Activated T-cell treated with anti-CD3 and anti-CD28 coated beads, Interleukin-2, amount 50 U/mL, for 72 hours (primary cell): ENCODE results near the gene ARHGEF18. TPM values are rescaled to one million over a fixed set of nuclear protein-coding genes. Genes with fewer than 3 reads are reported as not detected.
"Not testable (repeated sequence)": the region's sequence is repeated elsewhere in the genome, so short reads cannot be mapped to it uniquely, and the experiment has no call there.

Experiments
- ATAC-seq, 2 donors: fragments of 150-1000 bp; cut with Tn5 transposase; replicated peaks in 1 of 2; 2 replicates each; pipeline ENCODE4 v1.10.0; 2021; ENCODE audit warnings: moderate library complexity in 2 of 2, mild to moderate bottlenecking in 1 of 2
- DNase-seq, 2 donors: peaks; one replicate each; pipeline ENCODE4 v3.0.0; 2021 to 2022; ENCODE audit warnings: mixed read lengths in 1 of 2
- H3K27ac Mint-ChIP-seq: one replicate; pipeline ENCODE4 v1.8.0; 2022; ENCODE audit warnings: mild to moderate bottlenecking, moderate library complexity, mixed read lengths
- H3K27me3 Mint-ChIP-seq: one replicate; pipeline ENCODE4 v1.8.0; 2022; ENCODE audit warnings: low read depth, mixed read lengths
- H3K36me3 Mint-ChIP-seq, 2 donors: one replicate each; pipeline ENCODE4 v1.8.0; 2022; ENCODE audit warnings: mixed read lengths in 2 of 2, mild to moderate bottlenecking in 1 of 2; ENCODE audit not compliant: insufficient read depth in 2 of 2
- H3K4me1 Mint-ChIP-seq: one replicate; pipeline ENCODE4 v1.8.0; 2022; ENCODE audit warnings: low read depth, mixed read lengths
- H3K4me3 Mint-ChIP-seq, 2 donors: one replicate each; pipeline ENCODE4 v1.8.0; 2022; ENCODE audit warnings: mild to moderate bottlenecking in 2 of 2, mixed read lengths in 2 of 2, moderate library complexity in 2 of 2
- H3K9me3 Mint-ChIP-seq, 2 donors: one replicate each; pipeline ENCODE4 v1.8.0; 2022; ENCODE audit warnings: mixed read lengths in 2 of 2
- total RNA-seq, 2 donors: library from RNA; stranded (reverse); gene quantifications; one replicate each; pipeline ENCODE4 v1.2.3, GENCODE V29; 2022

Gene ARHGEF18
- total RNA-seq: 10 to 100 TPM; 32.8 to 42.7 TPM

- ATAC-seq (peak; percentile 63 to 69), DNase-seq (peak; percentile 35 to 50)
- H3K9me3 Mint-ChIP-seq: peaks cover 4 to 11% of the 10 kb centered on the region in 2 donors
- peak within 1 kb of the TSS; percentile 78 to 96 for H3K4me3 Mint-ChIP-seq
- H3K27me3 Mint-ChIP-seq: no peaks in the 10 kb centered on the region
- H3K4me1 Mint-ChIP-seq: peaks cover 58% of the 10 kb centered on the region
- peaks cover 12 to 16% of the 10 kb centered on the region in 2 donors for H3K36me3 Mint-ChIP-seq
- peak within 1 kb of the TSS; percentile 82 for H3K27ac Mint-ChIP-seq
Measured at GRCh38 chr19:7348587-7349230, at the start of gene ARHGEF18. Gene ARHGEF18 (plus strand): TSS chr19:7348937. CDS start chr19:7362891, 13,954 bp downstream.

DNA sequence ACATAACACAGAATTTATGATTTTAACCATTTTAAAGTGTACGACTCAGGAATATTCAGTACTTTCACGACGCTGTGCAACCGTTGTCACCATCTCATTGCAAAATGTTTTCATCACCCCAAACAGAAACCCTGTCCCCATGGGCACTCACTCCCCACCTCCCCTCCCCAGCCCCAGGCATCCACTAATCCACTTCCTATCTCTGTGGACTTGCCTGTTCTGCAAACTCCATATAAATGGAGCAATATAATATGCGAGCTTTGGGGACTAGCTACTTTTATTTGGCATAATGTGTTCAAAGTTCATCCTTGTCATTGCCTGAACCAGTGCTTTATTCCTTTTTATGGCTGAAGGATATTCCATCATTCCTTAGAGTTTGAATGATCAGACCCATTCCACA lies 47.2 kb upstream of the ARHGEF18 start:
- no peaks in the 10 kb centered on the region for H3K4me1 Mint-ChIP-seq
- ATAC-seq (no peak), DNase-seq (no peak)
- no peaks in the 10 kb centered on the region for H3K36me3 Mint-ChIP-seq
- H3K27ac Mint-ChIP-seq: no peak overlapping the region
- no peaks in the 10 kb centered on the region for H3K9me3 Mint-ChIP-seq
- H3K4me3 Mint-ChIP-seq: no peak overlapping the region
- peaks cover 16% of the 10 kb centered on the region for H3K27me3 Mint-ChIP-seq

DNA sequence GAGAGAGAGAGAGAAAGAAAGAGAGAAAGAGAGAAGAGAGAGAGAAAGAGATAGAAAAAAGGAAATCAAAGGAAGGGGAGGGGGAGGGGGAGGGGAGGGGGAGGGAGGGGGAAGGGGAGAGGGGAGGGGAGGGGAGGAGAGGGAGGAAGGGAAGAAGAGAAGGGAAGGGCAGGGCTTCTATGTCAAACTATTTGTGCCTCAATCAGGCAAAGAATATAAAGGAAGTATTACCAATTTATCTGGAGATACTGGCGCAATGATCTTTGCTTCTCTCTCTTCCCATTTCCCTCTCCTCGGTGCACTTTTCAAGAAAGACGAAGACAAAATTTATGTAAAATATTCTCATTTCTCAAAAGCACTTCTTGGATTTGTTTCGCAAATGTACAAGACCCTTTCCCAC lies 45.3 kb upstream of the ARHGEF18 start:
- H3K4me3 Mint-ChIP-seq: no peak overlapping the region
- H3K27ac Mint-ChIP-seq: no peak overlapping the region
- no peaks in the 10 kb centered on the region for H3K4me1 Mint-ChIP-seq
- DNase-seq (no peak), ATAC-seq (no peak)
- H3K27me3 Mint-ChIP-seq: peaks cover under 1% of the 10 kb centered on the region
- H3K36me3 Mint-ChIP-seq: no peaks in the 10 kb centered on the region
- no peaks in the 10 kb centered on the region for H3K9me3 Mint-ChIP-seq

DNA sequence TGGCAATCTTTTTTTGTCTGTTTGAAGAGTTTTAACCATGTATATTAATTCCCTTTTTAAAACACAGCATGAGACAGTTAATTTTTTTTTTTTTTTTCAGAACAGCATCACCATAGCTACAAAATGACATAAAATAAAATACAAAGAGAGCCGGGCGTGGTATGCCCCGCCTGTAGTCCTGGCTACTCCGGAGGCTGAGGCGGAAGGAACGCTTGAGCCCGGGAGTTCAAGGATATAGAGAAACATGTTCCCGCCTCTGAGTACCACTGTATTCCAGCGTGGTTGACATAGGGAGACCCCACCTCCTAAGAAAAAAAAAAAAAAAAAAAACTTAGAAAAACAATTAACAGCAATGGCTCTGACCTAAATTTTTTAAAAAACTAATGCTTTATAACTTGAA lies 44.5 kb upstream of the ARHGEF18 start:
- Mint-ChIP-seq H3K27me3 (no peaks in the 10 kb centered on the region), H3K36me3 (no peaks in the 10 kb centered on the region), H3K27ac (no peak overlapping the region), H3K4me3 (no peak overlapping the region), H3K4me1 (no peaks in the 10 kb centered on the region), H3K9me3 (no peaks in the 10 kb centered on the region)
- ATAC-seq (no peak), DNase-seq (no peak)

GRCh38 chr19:7307590-7308218 lies 41.0 kb upstream of the ARHGEF18 start:
- no peak overlapping the region for H3K27ac Mint-ChIP-seq
- no peaks in the 10 kb centered on the region for H3K27me3 Mint-ChIP-seq
- ATAC-seq (no peak), DNase-seq (no peak)
- H3K9me3 Mint-ChIP-seq: no peaks in the 10 kb centered on the region
- H3K4me3 Mint-ChIP-seq: no peak overlapping the region
- H3K36me3 Mint-ChIP-seq: no peaks in the 10 kb centered on the region
- H3K4me1 Mint-ChIP-seq: no peaks in the 10 kb centered on the region

DNA sequence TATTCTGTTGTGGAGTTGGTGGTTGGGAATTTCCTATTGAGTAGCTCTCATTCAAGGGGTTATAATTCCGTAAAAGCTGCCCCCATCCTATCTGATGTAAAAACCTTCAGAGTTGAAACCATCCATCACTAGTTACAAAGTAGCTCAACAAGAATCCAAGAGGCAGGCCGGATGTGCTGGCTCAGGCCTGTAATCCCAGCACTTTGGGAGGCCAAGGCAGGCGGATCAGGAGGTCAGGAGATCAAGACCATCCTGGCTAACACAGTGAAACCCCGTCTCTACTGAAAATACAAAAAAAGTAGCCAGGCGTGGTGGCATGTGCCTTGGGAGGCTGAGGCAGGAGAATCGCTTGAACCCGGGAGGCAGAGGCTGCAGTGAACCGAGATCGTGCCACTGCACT lies 40.4 kb upstream of the ARHGEF18 start:
- H3K27ac Mint-ChIP-seq, H3K4me3 Mint-ChIP-seq, H3K36me3 Mint-ChIP-seq, DNase-seq, ATAC-seq, H3K9me3 Mint-ChIP-seq, H3K27me3 Mint-ChIP-seq, H3K4me1 Mint-ChIP-seq: not testable (repeated sequence)

GRCh38 chr19:7311911-7312310 lies 36.8 kb upstream of the ARHGEF18 start:
- H3K4me3 Mint-ChIP-seq: no peak overlapping the region
- DNase-seq: no peak
- no peaks in the 10 kb centered on the region for H3K27me3 Mint-ChIP-seq
- no peaks in the 10 kb centered on the region for H3K9me3 Mint-ChIP-seq
- no peak overlapping the region for H3K27ac Mint-ChIP-seq
- no peaks in the 10 kb centered on the region for H3K4me1 Mint-ChIP-seq
- ATAC-seq: no peak
- H3K36me3 Mint-ChIP-seq: no peaks in the 10 kb centered on the region

GRCh38 chr19:7312816-7313215 lies 35.9 kb upstream of the ARHGEF18 start:
- ATAC-seq (no peak), DNase-seq (no peak)
- Mint-ChIP-seq H3K9me3 (no peaks in the 10 kb centered on the region), H3K27ac (no peak overlapping the region), H3K27me3 (no peaks in the 10 kb centered on the region), H3K4me1 (no peaks in the 10 kb centered on the region), H3K4me3 (no peak overlapping the region), H3K36me3 (peaks cover 0 to under 1% of the 10 kb centered on the region in 2 donors)

GRCh38 chr19:7318176-7318575 lies 30.6 kb upstream of the ARHGEF18 start:
- Mint-ChIP-seq H3K27me3 (no peaks in the 10 kb centered on the region), H3K4me1 (no peaks in the 10 kb centered on the region), H3K9me3 (peaks cover 3 to 5% of the 10 kb centered on the region in 2 donors), H3K4me3 (no peak overlapping the region), H3K27ac (no peak overlapping the region), H3K36me3 (peaks cover 0 to 2% of the 10 kb centered on the region in 2 donors)
- ATAC-seq: no peak
- no peak for DNase-seq

- no peak for ATAC-seq
- peaks cover 0 to 1% of the 10 kb centered on the region in 2 donors for H3K36me3 Mint-ChIP-seq
- H3K9me3 Mint-ChIP-seq: peaks cover 0 to 2% of the 10 kb centered on the region in 2 donors
- H3K27ac Mint-ChIP-seq: no peak overlapping the region
- DNase-seq: peak; percentile 49 to 61
- H3K4me1 Mint-ChIP-seq: no peaks in the 10 kb centered on the region
- no peak overlapping the region for H3K4me3 Mint-ChIP-seq
- H3K27me3 Mint-ChIP-seq: no peaks in the 10 kb centered on the region
Measured at GRCh38 chr19:7326105-7326877, 22.4 kb upstream of the ARHGEF18 start.

DNA sequence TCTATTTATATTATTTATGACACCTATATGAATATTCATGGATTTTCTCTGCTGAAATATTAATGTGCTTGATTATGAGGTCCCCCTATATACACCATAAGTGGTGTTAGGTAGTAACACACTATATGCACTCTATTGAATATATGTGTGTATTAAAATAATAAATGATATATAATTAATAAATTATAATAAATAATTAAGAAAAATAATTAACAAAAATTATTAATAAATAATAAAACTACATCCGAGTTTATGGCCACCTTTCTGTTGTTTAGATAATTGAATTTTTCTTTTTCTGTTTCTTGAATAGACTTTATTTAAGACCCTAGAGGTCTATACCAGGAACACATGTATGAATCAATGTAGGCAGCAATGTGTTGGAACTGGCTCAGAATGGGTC lies 20.9 kb upstream of the ARHGEF18 start:
- Mint-ChIP-seq H3K4me3 (no peak overlapping the region), H3K9me3 (peaks cover 0 to 2% of the 10 kb centered on the region in 2 donors), H3K4me1 (no peaks in the 10 kb centered on the region), H3K27ac (no peak overlapping the region), H3K27me3 (no peaks in the 10 kb centered on the region), H3K36me3 (peaks cover 0 to 1% of the 10 kb centered on the region in 2 donors)
- no peak for DNase-seq
- no peak for ATAC-seq

GRCh38 chr19:7328647-7329046 lies 20.1 kb upstream of the ARHGEF18 start:
- DNase-seq (no peak), ATAC-seq (no peak)
- no peaks in the 10 kb centered on the region for H3K27me3 Mint-ChIP-seq
- H3K4me1 Mint-ChIP-seq: no peaks in the 10 kb centered on the region
- H3K9me3 Mint-ChIP-seq: peaks cover 0 to 2% of the 10 kb centered on the region in 2 donors
- H3K36me3 Mint-ChIP-seq: peaks cover 0 to 1% of the 10 kb centered on the region in 2 donors
- H3K27ac Mint-ChIP-seq: no peak overlapping the region
- no peak overlapping the region for H3K4me3 Mint-ChIP-seq

GRCh38 chr19:7331446-7331845 lies 17.3 kb upstream of the ARHGEF18 start:
- DNase-seq: no peak
- Mint-ChIP-seq H3K4me3 (no peak overlapping the region), H3K27me3 (no peaks in the 10 kb centered on the region), H3K36me3 (no peaks in the 10 kb centered on the region), H3K4me1 (no peaks in the 10 kb centered on the region), H3K27ac (no peak overlapping the region), H3K9me3 (no peaks in the 10 kb centered on the region)
- ATAC-seq: no peak
